GM12878 (cell line): ENCODE data around the gene LDHA. TPM values are rescaled to one million over a fixed set of nuclear protein-coding genes. Genes with fewer than 3 reads are reported as not detected.
"Not testable (repeated sequence)": the region's sequence is repeated elsewhere in the genome, so short reads cannot be mapped to it uniquely, and the experiment has no call there.

Source experiments
- ATAC-seq: fragments of 200-7000 bp; cut with Tn5 transposase; 3 replicates; pipeline ENCODE4 v1.9.1; 2020; ENCODE audit warnings: mild to moderate bottlenecking, moderate library complexity
- BruUV-seq: library from RNA; stranded (reverse); fragments of 400-500 nt; replicated peaks from 2 replicates; lab custom pipeline; 2021; lab: Mats Ljungman, UMichigan
- CTCF ChIA-PET: fragments of 300-600 bp; sonication (Branson Sonifier 250); formaldehyde crosslinking; extraction: SDS; loops from one replicate; lab custom pipeline; 2021; ENCODE audit warnings: inconsistent platforms; lab: Yijun Ruan, JAX
- POLR2A ChIA-PET: fragments of 350-600 bp; formaldehyde crosslinking; extraction: SDS; loops from one replicate; lab custom pipeline; 2021; ENCODE audit warnings: inconsistent platforms; lab: Charles Lee
- RAD21 ChIA-PET: fragments of 300-600 bp; sonication (Branson Sonifier 250); formaldehyde crosslinking; loops from one replicate; lab custom pipeline; 2023; ENCODE audit warnings: antibody characterized with exemption; ENCODE audit not compliant: unreplicated experiment; lab: Charles Lee
- SMC1A ChIA-PET: fragments of 300-600 bp; sonication (Branson Sonifier 250); formaldehyde crosslinking; loops from one replicate; lab custom pipeline; 2023; ENCODE audit not compliant: unreplicated experiment, uncharacterized antibody; lab: Charles Lee
- DNase-seq: peaks from one replicate; pipeline ENCODE4 v3.0.0-alpha.2; 2011; ENCODE audit warnings: low read depth, low spot score
- FAIRE-seq: peaks from 3 replicates; lab custom pipeline; 2011; peaks lifted over from hg19 to GRCh38; lab: Jason Lieb, UNC
- H2AFZ ChIP-seq: 2 replicates; pipeline ENCODE4 v1.6.0; 2011; ENCODE audit warnings: low read depth, low read length, control low read depth; ENCODE audit not compliant: control insufficient read depth
- H3K27ac ChIP-seq: 2 replicates; pipeline ENCODE4 v1.5.1; 2011; ENCODE audit warnings: control low read depth; ENCODE audit not compliant: control insufficient read depth, insufficient read depth
- H3K27me3 ChIP-seq, 2 experiments: replicated peaks in 1 of 2; 2 replicates each; pipeline versions ENCODE4 v1.6.0 to v1.6.1; 2011; ENCODE audit warnings: low read length in 1 of 2; ENCODE audit not compliant: control insufficient read depth in 2 of 2, insufficient read depth in 2 of 2
- H3K36me3 ChIP-seq, 2 experiments: 2 replicates each; pipeline ENCODE4 v1.5.1; 2011; ENCODE audit warnings: low read length in 1 of 2; ENCODE audit not compliant: control insufficient read depth in 2 of 2, insufficient read depth in 2 of 2
- H3K4me1 ChIP-seq: 2 replicates; pipeline ENCODE4 v1.6.1; 2011; ENCODE audit warnings: mild to moderate bottlenecking, low read length, moderate library complexity, mixed read lengths; ENCODE audit not compliant: control insufficient read depth, insufficient read depth
- H3K4me2 ChIP-seq: 2 replicates; pipeline ENCODE4 v1.6.0; 2011; ENCODE audit warnings: control low read depth; ENCODE audit not compliant: control insufficient read depth, insufficient read depth
- H3K4me3 ChIP-seq: fragments of 200-600 bp; sonication (generic); 2 replicates; pipeline ENCODE4 v1.5.1; 2016
- H3K79me2 ChIP-seq: 2 replicates; pipeline ENCODE4 v1.6.0; 2011; ENCODE audit warnings: low read length; ENCODE audit not compliant: control insufficient read depth, insufficient read depth
- H3K9ac ChIP-seq: 2 replicates; pipeline ENCODE4 v1.8.0; 2011; ENCODE audit warnings: low read length, control low read depth, mixed read lengths; ENCODE audit not compliant: control insufficient read depth, insufficient read depth
- H3K9me3 ChIP-seq: replicated peaks from 3 replicates; pipeline ENCODE4 v1.5.1; 2011; ENCODE audit warnings: mild to moderate bottlenecking, low read length; ENCODE audit not compliant: control insufficient read depth, insufficient read depth
- H4K20me1 ChIP-seq: 2 replicates; pipeline ENCODE4 v1.6.0; 2011; ENCODE audit not compliant: control insufficient read depth, insufficient read depth
- BACH1 ChIP-seq: fragments of 450-650 bp; IDR thresholded peaks from 2 replicates; pipeline ENCODE4 v1.6.1; 2017; ENCODE audit warnings: mild to moderate bottlenecking, borderline replicate concordance
- IKZF2 ChIP-seq, 2 experiments: fragments of 450-650 bp; IDR thresholded peaks; 2 replicates each; pipeline ENCODE4 v1.6.1; 2017; ENCODE audit warnings: mild to moderate bottlenecking in 2 of 2, moderate library complexity in 2 of 2
- IRF3 ChIP-seq: fragments of 450-650 bp; IDR thresholded peaks from 2 replicates; pipeline ENCODE4 v1.6.1; 2014; ENCODE audit warnings: mild to moderate bottlenecking
- KLF5 ChIP-seq: fragments of 450-650 bp; IDR thresholded peaks from 2 replicates; pipeline ENCODE4 v1.6.1; 2014; ENCODE audit warnings: mild to moderate bottlenecking; ENCODE audit not compliant: partially characterized antibody
- MXI1 ChIP-seq: fragments of 150-350 bp; IDR thresholded peaks from 2 replicates; pipeline ENCODE4 v1.6.1; 2011; ENCODE audit warnings: low read depth, mild to moderate bottlenecking, inconsistent platforms, low read length, improper control_type of control experiment
- POLR2AphosphoS2 ChIP-seq: IDR thresholded peaks from 2 replicates; pipeline ENCODE4 v1.6.1; 2011; ENCODE audit warnings: low read depth, mild to moderate bottlenecking, low read length, improper control_type of control experiment, moderate library complexity
- ZBED1 ChIP-seq: IDR thresholded peaks from 2 replicates; pipeline ENCODE4 v1.6.1; 2016; ENCODE audit warnings: borderline replicate concordance
- WGBS: methylation state at CpG from one replicate; pipeline ENCODE4 v1.1.6; 2016; ENCODE audit warnings: low lambda C conversion rate; ENCODE audit not compliant: insufficient replicate concordance, insufficient coverage; ENCODE audit errors: missing lambda C conversion rate; 5-methylcytosine and 5-hydroxymethylcytosine counted together
- in situ Hi-C: fragments of 300-500 bp; cut with MboI; formaldehyde crosslinking; loops from 9 replicates; pipeline ENCODE4 v1.14.3; 2018; ENCODE audit warnings: mixed read lengths
- intact Hi-C: fragments of 100-400 bp; cut with micrococcal nuclease; formaldehyde crosslinking; loops from one replicate; pipeline ENCODE4 v1.14.2; 2022; ENCODE audit not compliant: unreplicated experiment
- polyA plus RNA-seq, 11 experiments: library from polyadenylated mRNA; depleted of rRNA in 4 of 11; unstranded in 6 of 11; stranded (reverse) in 5 of 11; fragments of >200 nt; fragmentation: Nextera tagmentation in 4 of 11; fragmentation: Illumina TruSeq in 1 of 11; extraction: Ambion mirVana in 4 of 11; extraction: Trizol in 1 of 11; gene quantifications; 1 replicate in 1 of 11; 2 replicates in 10 of 11; pipeline versions ENCODE4 v1.2.1 to v1.2.3, GENCODE V29; 2011 to 2016; ENCODE audit warnings: inconsistent platforms in 2 of 11, missing spikeins in 2 of 11, low read depth in 1 of 11
- total RNA-seq, 4 experiments: library from RNA; depleted of rRNA in 3 of 4; stranded (reverse); fragments of >200 nt in 3 of 4; fragmentation: Illumina TruSeq in 1 of 4; extraction: Trizol in 1 of 4; gene quantifications; 2 replicates each; pipeline versions ENCODE4 v1.2.1 to v1.2.3, GENCODE V29; 2013 to 2021
- TF ChIP-seq, protein P1 (sequence below): fragments of 450-650 bp; IDR thresholded peaks from 2 replicates; pipeline ENCODE4 v1.6.1; 2018; ENCODE audit warnings: mild to moderate bottlenecking, low read depth, moderate library complexity; ENCODE audit not compliant: partially characterized antibody

The LDHA gene
- total and polyA plus RNA-seq, 10 of the 15 experiments (the other 5 are each of a cell fraction or from before 2014, with no cell fraction given) = 773 to 2,300 (median 1,367) TPM

GRCh38 chr11:18407400-18407799 lies 13.0 kb downstream of the LDHA start:
- FAIRE-seq = not testable (repeated sequence)
- 92% methylated on average over 3 of the region's 3 CpGs for WGBS
- POLR2A ChIA-PET = interaction anchor here (2.4 kb wide), 1 partner anchor 10 kb away, joined by 9 read pairs; no protein-coding TSS in a partner anchor

GRCh38 chr11:18408558-18409291 lies 14.4 kb downstream of the LDHA start:
- intact Hi-C loops = no loop called here
- no peaks in the 10 kb centered on the region for H3K9me3 ChIP-seq
- POLR2A ChIA-PET = interaction anchor here (1.2 kb wide), 1 partner anchor 13 kb away, joined by 5 read pairs; no protein-coding TSS in a partner anchor
- RAD21 ChIA-PET = interaction anchor here (0.6 kb wide), 1 partner anchor 179 kb away, joined by 3 read pairs; no protein-coding TSS in a partner anchor
- WGBS = 83% methylated on average over 9 of the region's 9 CpGs
- no peaks in the 10 kb centered on the region for H3K4me1 ChIP-seq
- peaks cover 12 to 29% of the 10 kb centered on the region in 2 experiments for H3K36me3 ChIP-seq
- no peak overlapping the region for H2AFZ ChIP-seq
- DNase-seq = no peak
- H4K20me1 ChIP-seq = 0 out of 2 replicates have a peak, but pooled peaks cover 3% of the 10 kb centered on the region
- H3K9ac ChIP-seq = no peak overlapping the region
- no peaks in the 10 kb centered on the region; the same call in 1 of the 2 replicates for H3K79me2 ChIP-seq
- peak; percentile 64; the same call in 1 of the 2 replicates for TF ChIP-seq POLR2AphosphoS2
- no peak for TF ChIP-seq KLF5
- peak; percentile 51; the same call in 1 of the 2 replicates for TF ChIP-seq BACH1
- TF ChIP-seq IRF3 = no peak
- 0 out of 2 replicates have a peak, but pooled peaks have one; percentile 48 for TF ChIP-seq ZBED1
- TF ChIP-seq IKZF2 (IDR thresholded peaks at IDR 0.05) = peak in 1 of 2 experiments; percentile 38; a peak in 1 of 4 replicates
- TF ChIP-seq, protein P1, sequence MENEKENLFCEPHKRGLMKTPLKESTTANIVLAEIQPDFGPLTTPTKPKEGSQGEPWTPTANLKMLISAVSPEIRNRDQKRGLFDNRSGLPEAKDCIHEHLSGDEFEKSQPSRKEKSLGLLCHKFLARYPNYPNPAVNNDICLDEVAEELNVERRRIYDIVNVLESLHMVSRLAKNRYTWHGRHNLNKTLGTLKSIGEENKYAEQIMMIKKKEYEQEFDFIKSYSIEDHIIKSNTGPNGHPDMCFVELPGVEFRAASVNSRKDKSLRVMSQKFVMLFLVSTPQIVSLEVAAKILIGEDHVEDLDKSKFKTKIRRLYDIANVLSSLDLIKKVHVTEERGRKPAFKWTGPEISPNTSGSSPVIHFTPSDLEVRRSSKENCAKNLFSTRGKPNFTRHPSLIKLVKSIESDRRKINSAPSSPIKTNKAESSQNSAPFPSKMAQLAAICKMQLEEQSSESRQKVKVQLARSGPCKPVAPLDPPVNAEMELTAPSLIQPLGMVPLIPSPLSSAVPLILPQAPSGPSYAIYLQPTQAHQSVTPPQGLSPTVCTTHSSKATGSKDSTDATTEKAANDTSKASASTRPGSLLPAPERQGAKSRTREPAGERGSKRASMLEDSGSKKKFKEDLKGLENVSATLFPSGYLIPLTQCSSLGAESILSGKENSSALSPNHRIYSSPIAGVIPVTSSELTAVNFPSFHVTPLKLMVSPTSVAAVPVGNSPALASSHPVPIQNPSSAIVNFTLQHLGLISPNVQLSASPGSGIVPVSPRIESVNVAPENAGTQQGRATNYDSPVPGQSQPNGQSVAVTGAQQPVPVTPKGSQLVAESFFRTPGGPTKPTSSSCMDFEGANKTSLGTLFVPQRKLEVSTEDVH = peak; percentile 18
- no peak for TF ChIP-seq MXI1
- TF ChIP-seq, all 136 proteins: peak for 5
- in situ Hi-C loops = no loop called here
- Histone ChIP-seq H3K27me3 (no peaks in the 10 kb centered on the region), H3K4me3 (no peak overlapping the region), H3K4me2 (no peak overlapping the region), H3K27ac (no peak overlapping the region)
- peak; percentile 12 for ATAC-seq
- no TSS peak for BruUV-seq
- ChIA-PET CTCF (interaction anchor here (0.7 kb wide), 1 partner anchor 25 kb away, joined by 3 read pairs; no protein-coding TSS in a partner anchor), SMC1A (interaction anchor here (0.9 to 1.3 kb wide), 2 partner anchors 25 to 164 kb away, joined by 4 read pairs; no protein-coding TSS in a partner anchor)
- no peak for FAIRE-seq

More at GRCh38 chr11:18407400-18407799, 13.0 kb downstream of the LDHA start:
- DNase-seq, H3K4me1 ChIP-seq, H4K20me1 ChIP-seq, ATAC-seq, H3K4me3 ChIP-seq, in situ Hi-C loops, H3K27ac ChIP-seq, H3K9me3 ChIP-seq, RAD21 ChIA-PET, H3K79me2 ChIP-seq, H3K27me3 ChIP-seq, H3K4me2 ChIP-seq, H2AFZ ChIP-seq, intact Hi-C loops, H3K9ac ChIP-seq, CTCF ChIA-PET: not testable (repeated sequence)
- BruUV-seq = TSS peak; percentile 99
- H3K36me3 ChIP-seq = peaks cover 12 to 36% of the 10 kb centered on the region in 2 experiments
- SMC1A ChIA-PET = interaction anchor here (0.6 to 1.4 kb wide), 4 partner anchors 10 to 115 kb away, joined by 3 to 6 read pairs (median 3); no protein-coding TSS in a partner anchor
